ENCODE data around the gene SLC39A1. TPM values are rescaled to one million over a fixed set of nuclear protein-coding genes. Genes with fewer than 3 reads are reported as not detected.

The SLC39A1 gene
- total and polyA plus RNA-seq, 9 of the 15 experiments (the other 6 are each of a cell fraction or from before 2014, with no cell fraction given): 9.9 to 81.1 (median 62.7) TPM

DNA sequence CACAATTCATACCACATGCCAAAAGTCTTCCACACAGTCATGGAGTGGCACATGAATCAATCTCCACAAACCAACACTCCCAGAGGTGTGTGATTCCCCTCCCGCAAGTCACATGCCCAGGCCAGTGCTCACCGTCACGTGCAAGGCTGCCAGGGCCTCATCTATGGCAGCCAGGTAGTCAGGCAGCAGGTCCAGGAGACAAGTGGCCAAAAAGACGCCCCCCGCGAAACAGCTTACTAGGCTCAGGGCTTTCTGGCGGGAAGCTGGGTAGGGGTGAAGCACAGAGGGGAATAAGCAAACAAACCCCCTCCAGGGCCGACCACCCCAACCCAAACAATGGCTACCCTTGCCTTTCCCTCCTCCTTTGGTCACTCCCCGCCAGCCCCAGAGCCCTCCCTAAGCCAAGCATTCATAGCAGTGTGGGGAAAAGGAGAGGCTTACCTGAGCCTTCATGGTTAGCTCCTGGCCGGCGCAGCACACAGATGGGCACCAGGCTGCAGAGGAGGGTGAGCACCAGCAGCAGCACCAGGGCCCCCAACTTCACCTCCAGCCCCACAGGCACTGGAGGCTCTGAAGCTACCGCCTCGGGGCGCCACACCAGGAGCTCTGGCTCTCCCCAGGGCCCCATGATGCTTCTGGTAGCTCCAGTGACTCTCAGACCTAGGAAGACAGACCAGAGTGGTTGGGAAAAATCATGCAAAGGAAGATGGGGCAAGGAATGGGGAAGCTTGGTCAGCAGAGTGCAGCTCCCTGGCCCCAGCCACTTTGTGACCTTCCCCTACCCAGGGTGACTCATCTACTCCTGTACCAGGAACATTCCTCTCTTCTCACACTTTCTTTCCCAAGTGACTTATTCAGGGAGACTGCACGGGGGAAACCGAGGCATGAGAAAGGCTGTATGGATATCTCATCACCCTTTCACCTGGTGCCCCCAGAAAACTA is 978 bp downstream of the SLC39A1 start (continued):
- TF ChIP-seq REST (IDR thresholded peaks at IDR 0.05; ENCODE audit: borderline replicate concordance): no peak
- TF ChIP-seq REST (CRISPR knock-in tag; IDR thresholded peaks at IDR 0.05; ENCODE audit: low read depth): no peak
- TF ChIP-seq NR4A1 (CRISPR knock-in tag; IDR thresholded peaks at IDR 0.05): no peak
- no peak for TF ChIP-seq NR4A1 (tag; IDR thresholded peaks at IDR 0.05)
- TF ChIP-seq RBM34 (IDR thresholded peaks at IDR 0.05; ENCODE audit: borderline replicate concordance, insufficient read depth, low read length): no peak
- no peak for TF ChIP-seq TRIM28 (IDR thresholded peaks at IDR 0.05)
- no peak for TF ChIP-seq ELF2 (CRISPR knock-in tag; IDR thresholded peaks at IDR 0.05)
- TF ChIP-seq BHLHE40 (IDR thresholded peaks at IDR 0.05; ENCODE audit: low read length): peak; percentile 73
- TF ChIP-seq NRF1 (conservative IDR thresholded peaks at IDR 0.05 in 1 of 2, IDR thresholded peaks at IDR 0.05 in 1 of 2): no peak
- no peak for TF ChIP-seq RCOR1 (IDR thresholded peaks at IDR 0.05; ENCODE audit: borderline replicate concordance in 1 of 2, low read depth in 2 of 2, low read length in 2 of 2)
- TF ChIP-seq NR2F6 (CRISPR knock-in tag; IDR thresholded peaks at IDR 0.05): peak; percentile 55; the same call in 1 of the 2 replicates
- TF ChIP-seq ETV5 (CRISPR knock-in tag; IDR thresholded peaks at IDR 0.05; ENCODE audit: low read depth): 0 out of 2 replicates have a peak, but pooled peaks have one; percentile 10
- TF ChIP-seq YBX1 (IDR thresholded peaks at IDR 0.05): no peak
- no peak for TF ChIP-seq PRPF4 (IDR thresholded peaks at IDR 0.05; ENCODE audit: insufficient read depth, low read depth, low read length, poor library complexity, severe bottlenecking)
- 0 out of 2 replicates have a peak, but pooled peaks have one; percentile 24 for TF ChIP-seq ZNF282 (CRISPR knock-in tag; IDR thresholded peaks at IDR 0.05)
- no peak for TF ChIP-seq ZNF592 (IDR thresholded peaks at IDR 0.05)
